ENCODE measurements around the gene CD34. TPM values are rescaled to one million over a fixed set of nuclear protein-coding genes. Genes with fewer than 3 reads are reported as not detected.

Gene CD34
- total RNA-seq, 1 donor from 2014 or later = not detected

DNA sequence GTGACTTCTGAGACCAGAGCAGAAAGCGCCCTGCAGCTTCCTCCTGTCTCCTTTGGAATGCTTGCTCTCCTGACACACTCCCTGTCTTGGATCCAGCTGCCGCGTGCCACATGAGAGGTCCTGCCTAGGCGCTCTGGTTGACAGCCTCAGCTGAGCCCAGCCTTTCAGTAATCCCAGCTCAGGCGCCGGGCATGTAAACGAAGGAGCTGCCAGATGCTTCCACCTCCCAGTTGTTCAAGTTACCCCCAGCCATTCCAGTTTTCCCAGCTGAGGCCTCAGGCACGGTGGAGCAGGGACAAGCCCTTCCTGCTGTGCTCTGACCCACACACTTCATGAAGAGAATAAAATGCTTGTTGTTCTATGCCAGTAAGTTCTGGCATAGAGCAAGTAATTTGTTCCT, 14.3 kb upstream of the CD34 start:
- H3K27me3 ChIP-seq (ENCODE audit: control insufficient read depth, insufficient read depth, low read length) = no peaks in the 10 kb centered on the region
- H3K36me3 ChIP-seq (ENCODE audit: control insufficient read depth, insufficient read depth, low read length) = no peaks in the 10 kb centered on the region
- DNase-seq (ENCODE audit: low read depth) (peak; percentile 21), FAIRE-seq (no peak)
- TF ChIP-seq, protein P1, sequence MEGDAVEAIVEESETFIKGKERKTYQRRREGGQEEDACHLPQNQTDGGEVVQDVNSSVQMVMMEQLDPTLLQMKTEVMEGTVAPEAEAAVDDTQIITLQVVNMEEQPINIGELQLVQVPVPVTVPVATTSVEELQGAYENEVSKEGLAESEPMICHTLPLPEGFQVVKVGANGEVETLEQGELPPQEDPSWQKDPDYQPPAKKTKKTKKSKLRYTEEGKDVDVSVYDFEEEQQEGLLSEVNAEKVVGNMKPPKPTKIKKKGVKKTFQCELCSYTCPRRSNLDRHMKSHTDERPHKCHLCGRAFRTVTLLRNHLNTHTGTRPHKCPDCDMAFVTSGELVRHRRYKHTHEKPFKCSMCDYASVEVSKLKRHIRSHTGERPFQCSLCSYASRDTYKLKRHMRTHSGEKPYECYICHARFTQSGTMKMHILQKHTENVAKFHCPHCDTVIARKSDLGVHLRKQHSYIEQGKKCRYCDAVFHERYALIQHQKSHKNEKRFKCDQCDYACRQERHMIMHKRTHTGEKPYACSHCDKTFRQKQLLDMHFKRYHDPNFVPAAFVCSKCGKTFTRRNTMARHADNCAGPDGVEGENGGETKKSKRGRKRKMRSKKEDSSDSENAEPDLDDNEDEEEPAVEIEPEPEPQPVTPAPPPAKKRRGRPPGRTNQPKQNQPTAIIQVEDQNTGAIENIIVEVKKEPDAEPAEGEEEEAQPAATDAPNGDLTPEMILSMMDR (IDR thresholded peaks at IDR 0.05; ENCODE audit: insufficient read depth, low read length, severe bottlenecking) = no peak
- H3K4me3 ChIP-seq (ENCODE audit: low read depth, low read length) = no peak overlapping the region

DNA sequence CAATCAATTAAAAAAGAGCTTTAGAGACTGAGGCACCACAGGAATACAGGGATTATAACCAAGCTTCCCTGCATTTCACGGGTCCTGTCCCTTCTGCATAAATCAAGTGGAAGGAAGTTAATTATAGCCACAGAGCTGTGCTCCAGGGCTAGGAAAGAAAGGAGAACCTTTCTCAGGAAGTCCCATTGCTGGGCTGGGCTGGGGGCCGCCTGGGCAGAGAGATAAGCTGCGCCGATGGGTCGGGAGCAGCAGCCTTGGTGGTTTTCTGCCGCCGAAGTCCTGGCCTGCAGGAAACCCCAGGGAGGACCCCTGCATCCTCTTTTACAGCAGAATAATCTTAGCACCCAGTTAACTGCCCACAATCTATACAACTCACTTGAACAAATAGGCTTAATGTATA, 12.6 kb upstream of the CD34 start:
- Histone ChIP-seq H3K36me3 (ENCODE audit: control insufficient read depth, insufficient read depth, low read length) (no peaks in the 10 kb centered on the region), H3K4me3 (ENCODE audit: low read depth, low read length) (no peak overlapping the region), H3K27me3 (ENCODE audit: control insufficient read depth, insufficient read depth, low read length) (peaks cover 2% of the 10 kb centered on the region)
- TF ChIP-seq, protein P1 (IDR thresholded peaks at IDR 0.05; ENCODE audit: insufficient read depth, low read length, severe bottlenecking) = no peak
- FAIRE-seq (no peak), DNase-seq (ENCODE audit: low read depth) (no peak)

DNA sequence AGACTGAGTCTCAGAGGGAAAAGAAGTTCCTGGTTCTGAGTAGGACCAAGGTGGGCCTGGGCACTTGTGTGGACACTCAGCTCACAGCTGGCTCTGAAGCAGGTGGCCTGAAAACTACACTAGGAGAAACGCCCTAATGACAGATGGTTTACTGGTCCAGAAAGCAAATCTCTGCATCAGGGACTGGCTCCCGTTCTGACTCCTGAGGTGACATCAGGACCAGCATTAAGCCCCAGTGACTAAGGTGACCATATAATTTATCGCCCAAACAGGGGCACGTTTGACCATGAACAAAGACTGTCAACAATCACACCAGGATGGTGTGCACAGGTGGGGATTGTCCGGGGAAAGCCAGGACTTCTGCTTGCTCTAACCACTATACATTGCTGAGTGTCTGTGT, 12.2 kb upstream of the CD34 start:
- peaks cover 2% of the 10 kb centered on the region for H3K27me3 ChIP-seq (ENCODE audit: control insufficient read depth, insufficient read depth, low read length)
- no peaks in the 10 kb centered on the region for H3K36me3 ChIP-seq (ENCODE audit: control insufficient read depth, insufficient read depth, low read length)
- H3K4me3 ChIP-seq (ENCODE audit: low read depth, low read length) = no peak overlapping the region
- DNase-seq (ENCODE audit: low read depth) (no peak), FAIRE-seq (no peak)
- TF ChIP-seq, protein P1 (IDR thresholded peaks at IDR 0.05; ENCODE audit: insufficient read depth, low read length, severe bottlenecking) = no peak

DNA sequence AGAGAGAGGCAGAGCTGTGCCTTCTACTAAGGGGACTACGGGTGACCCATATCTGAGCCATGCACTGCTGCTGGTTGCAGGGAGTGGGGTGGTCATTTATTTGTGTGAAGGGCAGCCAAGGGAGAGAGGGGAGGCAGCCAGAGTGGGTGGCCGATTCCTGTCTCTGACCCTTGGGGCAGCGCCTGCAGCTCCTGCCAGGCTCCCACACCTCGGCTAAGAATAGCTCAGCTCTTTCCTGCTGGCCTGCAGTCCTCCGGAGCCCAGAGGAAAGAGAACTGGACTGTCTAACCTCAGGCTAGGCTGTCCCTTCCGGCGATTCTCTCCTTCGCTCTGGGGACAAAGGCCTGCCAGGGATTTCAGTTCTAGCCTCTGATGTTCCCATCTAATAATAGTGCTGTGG, 11.6 kb upstream of the CD34 start:
- TF ChIP-seq, protein P1 (IDR thresholded peaks at IDR 0.05; ENCODE audit: insufficient read depth, low read length, severe bottlenecking) = no peak
- Histone ChIP-seq H3K36me3 (ENCODE audit: control insufficient read depth, insufficient read depth, low read length) (no peaks in the 10 kb centered on the region), H3K27me3 (ENCODE audit: control insufficient read depth, insufficient read depth, low read length) (peaks cover 2% of the 10 kb centered on the region), H3K4me3 (ENCODE audit: low read depth, low read length) (no peak overlapping the region)
- no peak for DNase-seq (ENCODE audit: low read depth)
- no peak for FAIRE-seq

DNA sequence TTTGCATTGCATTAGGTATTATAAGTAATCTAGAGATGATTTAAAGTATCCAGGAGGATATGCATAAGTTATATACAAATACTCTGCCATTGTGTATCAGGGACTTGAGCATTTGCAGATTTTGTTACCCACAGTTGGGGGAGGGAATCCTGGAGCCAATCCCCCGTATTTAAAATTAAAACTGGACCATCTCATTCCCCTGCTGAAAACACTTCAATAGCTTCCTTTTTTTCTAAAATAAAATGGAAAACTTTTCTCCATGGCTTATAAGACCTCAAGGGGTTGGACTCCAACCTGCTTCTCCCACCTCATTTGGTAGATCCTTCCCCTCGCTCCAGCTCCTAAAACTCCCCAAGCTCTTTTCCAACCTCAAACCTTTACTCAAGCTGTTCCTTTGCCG, 10.4 kb upstream of the CD34 start:
- peaks cover 2% of the 10 kb centered on the region for H3K27me3 ChIP-seq (ENCODE audit: control insufficient read depth, insufficient read depth, low read length)
- no peaks in the 10 kb centered on the region for H3K36me3 ChIP-seq (ENCODE audit: control insufficient read depth, insufficient read depth, low read length)
- no peak for DNase-seq (ENCODE audit: low read depth)
- H3K4me3 ChIP-seq (ENCODE audit: low read depth, low read length) = no peak overlapping the region
- no peak for FAIRE-seq
- TF ChIP-seq, protein P1 (IDR thresholded peaks at IDR 0.05; ENCODE audit: insufficient read depth, low read length, severe bottlenecking) = no peak

DNA sequence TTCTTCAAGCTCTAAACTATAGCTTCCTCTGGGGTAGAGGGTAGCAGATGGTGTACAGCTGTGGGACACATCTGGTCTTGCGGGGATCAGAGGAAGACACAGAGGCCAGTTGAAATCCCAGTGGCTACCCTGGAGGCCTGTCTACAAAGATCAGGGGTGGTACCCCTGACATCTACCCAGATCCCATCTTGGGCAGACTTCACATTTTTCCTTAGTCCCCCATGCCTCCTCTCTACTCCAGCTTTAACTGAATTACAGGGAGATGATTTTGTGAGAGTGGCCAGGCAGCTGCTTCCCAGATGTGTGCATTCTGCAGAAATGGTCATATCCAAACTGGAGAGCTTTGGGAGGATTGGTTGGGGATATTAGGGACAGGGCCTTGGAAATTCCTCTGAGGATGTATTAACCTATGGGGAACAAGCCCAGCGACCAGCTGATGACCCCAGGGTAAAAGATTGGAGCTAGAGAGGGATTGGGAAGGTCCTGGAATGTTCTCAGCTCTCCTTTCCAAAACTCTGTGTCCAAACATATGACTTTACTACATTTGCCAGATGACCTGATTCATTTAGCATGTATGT, 9.6 kb upstream of the CD34 start:
- TF ChIP-seq, protein P1 (IDR thresholded peaks at IDR 0.05; ENCODE audit: insufficient read depth, low read length, severe bottlenecking) = no peak
- H3K27me3 ChIP-seq (ENCODE audit: control insufficient read depth, insufficient read depth, low read length) = peaks cover 2% of the 10 kb centered on the region
- no peak overlapping the region for H3K4me3 ChIP-seq (ENCODE audit: low read depth, low read length)
- no peak for DNase-seq (ENCODE audit: low read depth)
- H3K36me3 ChIP-seq (ENCODE audit: control insufficient read depth, insufficient read depth, low read length) = no peaks in the 10 kb centered on the region
- no peak for FAIRE-seq

Measured in bronchial epithelial cell (primary cell).